ENCODE results near the gene MTHFS. TPM values are rescaled to one million over a fixed set of nuclear protein-coding genes. Genes with fewer than 3 reads are reported as not detected.
"Not testable (repeated sequence)": the region's sequence is repeated elsewhere in the genome, so short reads cannot be mapped to it uniquely, and the experiment has no call there.

The MTHFS gene
- total RNA-seq, 2 donors from 2014 or later, result 28.7 to 55.1 TPM

DNA sequence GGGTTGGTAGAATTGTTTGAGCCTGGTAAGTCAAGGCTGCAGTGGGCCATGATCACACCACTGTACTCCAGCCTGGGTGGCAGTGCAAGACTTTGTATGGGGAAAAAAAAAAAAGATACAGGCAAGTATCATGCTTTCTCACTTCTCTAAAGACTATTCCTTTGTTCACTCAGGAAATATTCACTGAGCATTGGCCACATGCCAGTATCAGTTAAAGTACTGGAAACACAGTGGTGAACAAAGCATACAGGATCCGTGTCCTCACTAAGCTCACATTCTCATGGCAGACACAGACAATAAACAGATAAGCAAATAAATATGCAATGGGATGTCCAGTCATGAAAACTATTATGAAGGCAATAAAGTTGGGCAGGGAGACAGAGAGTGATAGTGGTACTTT is 5.1 kb upstream of the MTHFS start:
- H3K9me3 ChIP-seq, result no peaks in the 10 kb centered on the region
- DNase-seq (ENCODE audit: low spot score), result peak; percentile 74
- H3K27me3 ChIP-seq (replicated peaks; ENCODE audit: insufficient read depth), result no peaks in the 10 kb centered on the region
- H3K4me1 ChIP-seq (replicated peaks), result no peaks in the 10 kb centered on the region
- 35% methylated on average over 1 of the region's 1 CpG for WGBS
- peak overlapping the region in 1 of 2 donors; percentile 56 for H3K27ac ChIP-seq
- no peaks in the 10 kb centered on the region for H3K36me3 ChIP-seq
- intact Hi-C loops (cut with DNase I), result no loop called here
- TF ChIP-seq CTCF (IDR thresholded peaks at IDR 0.05), result no peak
- TF ChIP-seq POLR2AphosphoS5 (IDR thresholded peaks at IDR 0.05), result peak; percentile 83
- no peak for TF ChIP-seq POLR2A (IDR thresholded peaks at IDR 0.05)
- H3K4me3 ChIP-seq, result no peak overlapping the region

GRCh38 chr15:79900818-79901378 is 4.1 kb upstream of the MTHFS start:
- H3K4me3 ChIP-seq; DNase-seq (ENCODE audit: low spot score); H3K27me3 ChIP-seq (replicated peaks; ENCODE audit: insufficient read depth); intact Hi-C loops (cut with DNase I); H3K27ac ChIP-seq; H3K9me3 ChIP-seq; H3K4me1 ChIP-seq (replicated peaks); H3K36me3 ChIP-seq: not testable (repeated sequence)
- WGBS, result 91% methylated on average over 4 of the region's 4 CpGs

DNA sequence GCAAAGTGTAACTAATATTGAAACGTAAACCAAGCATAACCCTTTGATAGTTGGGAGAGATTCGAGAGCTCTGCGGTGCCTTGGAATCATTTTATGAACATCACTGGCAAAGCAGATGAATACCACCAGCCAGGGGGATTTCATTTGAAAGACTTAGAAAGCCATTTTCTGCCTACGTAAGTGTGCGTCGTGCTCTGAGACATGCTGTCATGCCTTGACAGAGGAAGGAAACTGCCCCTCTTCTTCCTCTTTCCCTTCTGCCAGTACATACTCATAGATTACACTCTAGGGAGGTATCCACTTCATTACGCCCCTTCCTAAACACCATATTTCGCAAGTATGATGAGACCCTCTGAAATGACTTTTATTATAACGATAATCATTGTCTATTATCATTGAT is 3.3 kb upstream of the MTHFS start:
- 90% methylated on average over 9 of the region's 9 CpGs for WGBS

DNA sequence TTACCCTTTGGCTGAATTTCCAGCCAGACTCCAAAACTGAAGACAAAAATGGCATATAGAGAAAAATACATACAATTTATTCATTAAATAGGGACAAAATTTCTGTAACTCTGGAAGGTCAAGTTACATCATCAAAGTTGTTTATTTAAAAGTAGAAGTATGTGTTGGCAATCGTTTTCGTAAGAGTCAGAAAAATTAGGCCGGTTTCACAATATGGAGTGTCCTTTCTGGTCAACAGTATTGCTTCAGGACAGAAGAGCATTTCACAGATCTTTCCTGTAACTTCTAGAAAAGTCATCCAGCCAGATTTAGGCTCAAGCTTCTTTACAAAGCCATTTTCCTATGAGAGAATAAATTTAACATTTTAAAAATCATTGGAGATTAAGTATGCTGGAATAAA is 2.0 kb upstream of the MTHFS start:
- not testable (repeated sequence) for H3K4me1 ChIP-seq (replicated peaks); H3K9me3 ChIP-seq; DNase-seq (ENCODE audit: low spot score); H3K27ac ChIP-seq; H3K27me3 ChIP-seq (replicated peaks; ENCODE audit: insufficient read depth); H3K36me3 ChIP-seq; H3K4me3 ChIP-seq
- 72% methylated on average over 3 of the region's 3 CpGs for WGBS
- intact Hi-C loops (cut with DNase I), result loop anchor here (5.0 to 10.0 kb wide), 2 partner anchors 96 to 274 kb away; no protein-coding TSS in a partner anchor

More for the DNA sequence above, 3.3 kb upstream of the MTHFS start:
- Histone ChIP-seq H3K4me3 (no peak overlapping the region), H3K27ac (no peak overlapping the region), H3K36me3 (no peaks in the 10 kb centered on the region), H3K4me1 (replicated peaks) (no peaks in the 10 kb centered on the region), H3K27me3 (replicated peaks; ENCODE audit: insufficient read depth) (no peaks in the 10 kb centered on the region), H3K9me3 (no peaks in the 10 kb centered on the region)
- TF ChIP-seq CTCF (IDR thresholded peaks at IDR 0.05), result no peak
- no peak for TF ChIP-seq POLR2A (IDR thresholded peaks at IDR 0.05)
- TF ChIP-seq POLR2AphosphoS5 (IDR thresholded peaks at IDR 0.05), result no peak
- DNase-seq (ENCODE audit: low spot score), result no peak
- intact Hi-C loops (cut with DNase I), result no loop called here

- 90% methylated on average over 4 of the region's 4 CpGs for WGBS
- intact Hi-C loops (cut with DNase I), result loop anchor here (5.0 to 10.0 kb wide), 2 partner anchors 96 to 274 kb away; no protein-coding TSS in a partner anchor
- Histone ChIP-seq H3K27ac (no peak overlapping the region), H3K36me3 (no peaks in the 10 kb centered on the region), H3K9me3 (no peaks in the 10 kb centered on the region), H3K4me1 (replicated peaks) (no peaks in the 10 kb centered on the region), H3K4me3 (no peak overlapping the region), H3K27me3 (replicated peaks; ENCODE audit: insufficient read depth) (no peaks in the 10 kb centered on the region)
- no peak for TF ChIP-seq CTCF (IDR thresholded peaks at IDR 0.05)
- no peak for TF ChIP-seq POLR2A (IDR thresholded peaks at IDR 0.05)
- no peak for TF ChIP-seq POLR2AphosphoS5 (IDR thresholded peaks at IDR 0.05)
- no peak for DNase-seq (ENCODE audit: low spot score)
Measured at GRCh38 chr15:79898369-79898768, 1.6 kb upstream of the MTHFS start.

DNA sequence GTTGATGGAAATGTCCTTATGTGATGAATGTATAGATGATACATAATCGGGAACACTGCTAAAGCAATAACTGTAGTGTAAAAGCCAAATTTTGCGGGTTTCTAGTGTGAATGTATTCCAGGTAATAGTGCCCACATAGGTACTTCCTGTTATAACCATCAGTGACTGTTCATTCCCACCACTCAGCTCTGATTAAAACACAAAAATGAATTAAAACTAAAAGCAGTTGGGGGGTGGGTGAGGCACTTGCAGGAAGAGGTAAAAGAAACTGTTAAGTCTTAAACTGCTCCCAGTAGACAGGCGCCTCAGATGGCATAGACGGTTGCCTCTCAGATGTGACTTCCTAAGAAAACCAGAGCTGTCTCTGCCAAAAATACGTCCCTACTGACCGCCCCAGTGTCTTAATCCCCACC is 893 bp upstream of the MTHFS start:
- no peaks in the 10 kb centered on the region for H3K4me1 ChIP-seq (replicated peaks)
- no peak for DNase-seq (ENCODE audit: low spot score)
- peak overlapping the region; percentile 97 to 98 for H3K27ac ChIP-seq
- H3K9me3 ChIP-seq, result no peaks in the 10 kb centered on the region
- intact Hi-C loops (cut with DNase I), result loop anchor here (2.0 to 10.0 kb wide), 3 partner anchors 25 to 275 kb away; no protein-coding TSS in a partner anchor
- H3K4me3 ChIP-seq, result peak overlapping the region; percentile 65 to 80
- WGBS, result 85% methylated on average over 6 of the region's 6 CpGs
- TF ChIP-seq CTCF (IDR thresholded peaks at IDR 0.05), result no peak
- H3K36me3 ChIP-seq, result no peaks in the 10 kb centered on the region
- no peaks in the 10 kb centered on the region for H3K27me3 ChIP-seq (replicated peaks; ENCODE audit: insufficient read depth)
